OCI-LY7 (cell line): ENCODE measurements around the gene HS3ST3A1. TPM values are rescaled to one million over a fixed set of nuclear protein-coding genes. Genes with fewer than 3 reads are reported as not detected.

ENCODE experiments used
- BruUV-seq: library from RNA; stranded (reverse); fragments of 400-500 nt; replicated peaks from 2 replicates; lab custom pipeline; 2021; lab: Mats Ljungman, UMichigan
- CTCF ChIA-PET: fragments of 300-600 bp; sonication (Branson Sonifier 250); formaldehyde crosslinking; loops from one replicate; lab custom pipeline; 2022; ENCODE audit warnings: antibody characterized with exemption; ENCODE audit not compliant: unreplicated experiment; lab: Charles Lee
- POLR2A ChIA-PET: fragments of 300-600 bp; sonication (Branson Sonifier 250); formaldehyde crosslinking; loops from one replicate; lab custom pipeline; 2022; ENCODE audit warnings: antibody characterized with exemption; lab: Charles Lee
- DNase-seq: peaks from one replicate; pipeline ENCODE4 v3.0.0-alpha.2; 2015; ENCODE audit warnings: low spot score
- H2AFZ ChIP-seq: fragments of 200-600 bp; sonication (generic), shearing (Covaris generic); 2 replicates; pipeline ENCODE4 v1.6.1; 2014; ENCODE audit warnings: mild to moderate bottlenecking, antibody characterized with exemption, low read length, moderate library complexity
- H3K27ac ChIP-seq: fragments of 200-600 bp; sonication (generic); 2 replicates; pipeline ENCODE4 v1.5.1; 2014; ENCODE audit warnings: mixed run types, low read depth, mild to moderate bottlenecking, moderate library complexity, low read length, inconsistent platforms; ENCODE audit not compliant: poor library complexity, severe bottlenecking
- H3K36me3 ChIP-seq: fragments of 200-600 bp; sonication (generic); 2 replicates; pipeline ENCODE4 v1.6.1; 2014; ENCODE audit warnings: mild to moderate bottlenecking, antibody characterized with exemption, low read length, moderate library complexity, mixed read lengths; ENCODE audit not compliant: insufficient read depth
- H3K4me1 ChIP-seq: fragments of 200-600 bp; sonication (generic); 2 replicates; pipeline ENCODE4 v1.5.1; 2014; ENCODE audit warnings: mild to moderate bottlenecking, low read length; ENCODE audit not compliant: insufficient read depth, poor library complexity, severe bottlenecking
- H3K4me2 ChIP-seq: fragments of 200-600 bp; sonication (generic); 2 replicates; pipeline ENCODE4 v1.6.1; 2014; ENCODE audit warnings: mild to moderate bottlenecking, low read length
- H3K4me3 ChIP-seq: fragments of 200-600 bp; sonication (generic); 2 replicates; pipeline ENCODE4 v1.5.1; 2014; ENCODE audit warnings: mild to moderate bottlenecking, low read depth, low read length; ENCODE audit not compliant: poor library complexity, severe bottlenecking
- H3K79me2 ChIP-seq: fragments of 200-600 bp; sonication (generic); 2 replicates; pipeline ENCODE4 v1.6.1; 2016; ENCODE audit warnings: low read depth, mild to moderate bottlenecking, low read length, moderate library complexity, mixed read lengths; ENCODE audit not compliant: insufficient read depth
- H3K9me2 ChIP-seq: fragments of 200-600 bp; sonication (generic); 2 replicates; pipeline ENCODE4 v1.6.1; 2016; ENCODE audit warnings: mild to moderate bottlenecking, low read length, mixed read lengths; ENCODE audit not compliant: insufficient read depth
- H3K9me3 ChIP-seq: fragments of 200-600 bp; sonication (generic); 2 replicates; pipeline ENCODE4 v1.6.1; 2014; ENCODE audit warnings: mild to moderate bottlenecking, mixed run types, low read length, mixed read lengths
- H4K20me1 ChIP-seq: fragments of 200-600 bp; sonication (generic); 2 replicates; pipeline ENCODE4 v1.6.1; 2014; ENCODE audit warnings: mild to moderate bottlenecking, antibody characterized with exemption, low read length, moderate library complexity, mixed read lengths; ENCODE audit not compliant: insufficient read depth
- EZH2phosphoT487 ChIP-seq: fragments of 200-600 bp; sonication (generic); IDR thresholded peaks from 2 replicates; pipeline ENCODE4 v1.6.1; 2018; ENCODE audit warnings: low read depth, borderline replicate concordance, mild to moderate bottlenecking, mixed run types, antibody characterized with exemption, low read length, moderate library complexity, mixed read lengths
- intact Hi-C: fragments of 100-400 bp; cut with micrococcal nuclease; formaldehyde crosslinking; loops from one replicate; pipeline ENCODE4 v1.10.0; 2022; ENCODE audit not compliant: unreplicated experiment
- total RNA-seq, 2 experiments: library from RNA; depleted of rRNA in 1 of 2; stranded (reverse); fragments of >200 nt in 1 of 2; shearing (Covaris generic) in 1 of 2; gene quantifications; 2 replicates each; pipeline ENCODE4 v1.2.3, GENCODE V29; 2014 to 2022
- TF ChIP-seq, protein P1 (sequence below): fragments of 200-600 bp; sonication (generic); conservative IDR thresholded peaks from 2 replicates; pipeline ENCODE4 v1.5.1; 2014; ENCODE audit warnings: mild to moderate bottlenecking, antibody characterized with exemption, low read length, moderate library complexity, mixed read lengths

HS3ST3A1 gene
- total RNA-seq, 2 experiments from 2014 or later, result 0.72 TPM; not detected in 1

- POLR2A ChIA-PET, result no interaction called here
- Histone ChIP-seq H3K4me3 (no peak overlapping the region), H4K20me1 (no peaks in the 10 kb centered on the region), H3K4me2 (no peak overlapping the region), H3K36me3 (no peaks in the 10 kb centered on the region), H3K9me3 (no peaks in the 10 kb centered on the region), H3K27ac (no peak overlapping the region), H3K4me1 (no peaks in the 10 kb centered on the region), H3K9me2 (no peaks in the 10 kb centered on the region), H3K79me2 (no peaks in the 10 kb centered on the region), H2AFZ (no peak overlapping the region)
- CTCF ChIA-PET, result no interaction called here
- BruUV-seq, result no TSS peak
- intact Hi-C loops, result no loop called here
- DNase-seq, result no peak
- no peak for TF ChIP-seq EZH2phosphoT487
- TF ChIP-seq, protein P1, sequence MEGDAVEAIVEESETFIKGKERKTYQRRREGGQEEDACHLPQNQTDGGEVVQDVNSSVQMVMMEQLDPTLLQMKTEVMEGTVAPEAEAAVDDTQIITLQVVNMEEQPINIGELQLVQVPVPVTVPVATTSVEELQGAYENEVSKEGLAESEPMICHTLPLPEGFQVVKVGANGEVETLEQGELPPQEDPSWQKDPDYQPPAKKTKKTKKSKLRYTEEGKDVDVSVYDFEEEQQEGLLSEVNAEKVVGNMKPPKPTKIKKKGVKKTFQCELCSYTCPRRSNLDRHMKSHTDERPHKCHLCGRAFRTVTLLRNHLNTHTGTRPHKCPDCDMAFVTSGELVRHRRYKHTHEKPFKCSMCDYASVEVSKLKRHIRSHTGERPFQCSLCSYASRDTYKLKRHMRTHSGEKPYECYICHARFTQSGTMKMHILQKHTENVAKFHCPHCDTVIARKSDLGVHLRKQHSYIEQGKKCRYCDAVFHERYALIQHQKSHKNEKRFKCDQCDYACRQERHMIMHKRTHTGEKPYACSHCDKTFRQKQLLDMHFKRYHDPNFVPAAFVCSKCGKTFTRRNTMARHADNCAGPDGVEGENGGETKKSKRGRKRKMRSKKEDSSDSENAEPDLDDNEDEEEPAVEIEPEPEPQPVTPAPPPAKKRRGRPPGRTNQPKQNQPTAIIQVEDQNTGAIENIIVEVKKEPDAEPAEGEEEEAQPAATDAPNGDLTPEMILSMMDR, result no peak
Measured at GRCh38 chr17:13545941-13546340, 55.8 kb downstream of the HS3ST3A1 start.

GRCh38 chr17:13544765-13545164, 57.0 kb downstream of the HS3ST3A1 start:
- Histone ChIP-seq H3K27ac (no peak overlapping the region), H3K79me2 (no peaks in the 10 kb centered on the region), H3K9me2 (no peaks in the 10 kb centered on the region), H3K36me3 (no peaks in the 10 kb centered on the region), H2AFZ (no peak overlapping the region), H3K4me3 (no peak overlapping the region), H3K4me1 (no peaks in the 10 kb centered on the region), H4K20me1 (no peaks in the 10 kb centered on the region), H3K9me3 (no peaks in the 10 kb centered on the region), H3K4me2 (no peak overlapping the region)
- intact Hi-C loops, result no loop called here
- CTCF ChIA-PET, result no interaction called here
- BruUV-seq, result no TSS peak
- POLR2A ChIA-PET, result no interaction called here
- DNase-seq, result no peak
- TF ChIP-seq EZH2phosphoT487, result no peak
- TF ChIP-seq, protein P1, result no peak

DNA sequence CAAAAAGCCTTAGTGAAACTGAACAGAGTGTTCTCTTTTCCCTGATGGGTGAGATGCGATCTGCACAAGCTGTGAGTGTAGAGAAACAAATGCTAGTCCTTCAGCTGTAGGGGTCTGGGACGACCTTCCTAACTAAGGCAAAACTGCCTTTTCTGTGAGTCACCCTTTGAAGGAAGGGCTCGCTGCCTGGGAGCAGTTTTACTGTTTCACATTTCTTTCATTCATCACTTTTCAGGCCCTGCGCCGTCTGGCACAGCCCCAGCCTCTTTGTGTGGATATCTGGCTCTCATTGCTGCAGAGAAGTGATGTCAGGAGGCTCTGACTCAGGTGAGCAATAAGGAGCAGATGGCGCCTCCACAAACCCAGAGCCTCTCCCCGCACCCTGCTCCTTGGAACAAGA, 57.4 kb downstream of the HS3ST3A1 start:
- CTCF ChIA-PET, result no interaction called here
- no peak overlapping the region for H3K4me3 ChIP-seq
- H3K9me2 ChIP-seq, result no peaks in the 10 kb centered on the region
- no peak overlapping the region for H3K4me2 ChIP-seq
- POLR2A ChIA-PET, result no interaction called here
- no peaks in the 10 kb centered on the region for H3K9me3 ChIP-seq
- no peaks in the 10 kb centered on the region for H3K36me3 ChIP-seq
- intact Hi-C loops, result no loop called here
- BruUV-seq, result no TSS peak
- H3K79me2 ChIP-seq, result no peaks in the 10 kb centered on the region
- no peak for DNase-seq
- H3K27ac ChIP-seq, result no peak overlapping the region
- TF ChIP-seq, protein P1, result no peak
- TF ChIP-seq EZH2phosphoT487, result no peak
- H2AFZ ChIP-seq, result no peak overlapping the region
- no peaks in the 10 kb centered on the region for H3K4me1 ChIP-seq
- H4K20me1 ChIP-seq, result no peaks in the 10 kb centered on the region
